Glomerular visceral epithelial cell (primary cell): ENCODE data around the gene LMX1B.
A peak's percentile ranks its signal among the peaks of the same experiment; 100 is the strongest.
"Not testable (repeated sequence)": the region's sequence is repeated elsewhere in the genome, so short reads cannot be mapped to it uniquely, and the experiment has no call there.

Experiments
- DNase-seq: peaks from one replicate; pipeline ENCODE4 v3.0.0-alpha.2; 2016; ENCODE audit errors: extremely low spot score

LMX1B gene

GRCh38 chr9:126613651-126614050 is at the start of gene LMX1B:
TSS of gene LMX1B (plus strand) at chr9:126613928. CDS start at chr9:126614450, 522 bp downstream.
- DNase-seq = peak; percentile 25

GRCh38 chr9:126564128-126564527 is 49.6 kb upstream of the LMX1B start:
- no peak for DNase-seq

GRCh38 chr9:126564716-126565115 is 49.0 kb upstream of the LMX1B start:
- no peak for DNase-seq

- no peak for DNase-seq
These were observed 48.2 kb upstream of the LMX1B start for GRCh38 chr9:126565336-126566128.

- peak; percentile 15 for DNase-seq
These were observed 44.7 kb upstream of the LMX1B start for GRCh38 chr9:126569036-126569435.

- no peak for DNase-seq
These were observed 35.7 kb upstream of the LMX1B start for GRCh38 chr9:126578029-126578428.

- DNase-seq = not testable (repeated sequence)
These were observed 33.4 kb upstream of the LMX1B start for GRCh38 chr9:126580319-126580718.

- DNase-seq = no peak
These were observed 31.8 kb upstream of the LMX1B start for GRCh38 chr9:126581893-126582292.

GRCh38 chr9:126582427-126582826 is 31.3 kb upstream of the LMX1B start:
- no peak for DNase-seq

GRCh38 chr9:126583144-126583760 is 30.5 kb upstream of the LMX1B start:
- DNase-seq = no peak

GRCh38 chr9:126584611-126585010 is 29.1 kb upstream of the LMX1B start:
- no peak for DNase-seq

- no peak for DNase-seq
These were observed 27.5 kb upstream of the LMX1B start for GRCh38 chr9:126586236-126586635.

GRCh38 chr9:126587187-126588185 is 26.2 kb upstream of the LMX1B start:
- no peak for DNase-seq

- no peak for DNase-seq
These were observed 25.1 kb upstream of the LMX1B start for GRCh38 chr9:126588491-126589168.

GRCh38 chr9:126589349-126589748 is 24.4 kb upstream of the LMX1B start:
- DNase-seq = no peak

GRCh38 chr9:126591083-126591482 is 22.6 kb upstream of the LMX1B start:
- no peak for DNase-seq

- no peak for DNase-seq
These were observed 21.8 kb upstream of the LMX1B start for GRCh38 chr9:126591922-126592321.

GRCh38 chr9:126592461-126592860 is 21.3 kb upstream of the LMX1B start:
- DNase-seq = no peak

GRCh38 chr9:126595982-126596381 is 17.7 kb upstream of the LMX1B start:
- no peak for DNase-seq

GRCh38 chr9:126599047-126599650 is 14.6 kb upstream of the LMX1B start:
- DNase-seq = no peak
